ENCODE results near the gene NGEF. TPM values are rescaled to one million over a fixed set of nuclear protein-coding genes. Genes with fewer than 3 reads are reported as not detected.

The NGEF gene
- total RNA-seq, 1 experiment from 2014 or later = 5.4 TPM

DNA sequence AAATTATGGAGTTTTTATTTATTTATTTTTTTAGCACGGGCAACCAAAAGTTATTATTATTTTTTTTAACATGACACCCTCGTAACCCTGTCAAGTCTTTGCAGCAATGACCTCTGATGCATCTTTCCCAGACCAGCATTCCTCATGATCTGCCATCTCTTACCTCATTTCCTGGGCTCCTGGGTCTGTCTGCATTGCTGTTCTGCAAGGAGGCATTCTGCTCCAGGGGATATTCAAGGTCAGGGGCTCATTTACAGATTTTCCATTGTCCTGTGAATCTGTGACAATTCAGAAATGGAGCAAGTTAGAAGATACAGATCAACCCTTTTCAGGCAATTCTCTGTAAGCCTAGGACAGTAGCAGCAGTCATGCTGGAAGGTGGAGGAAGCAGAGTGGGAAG is 43.0 kb downstream of the NGEF start:
- TF ChIP-seq TEAD4 (CRISPR knock-in tag; IDR thresholded peaks at IDR 0.05) (no peak), ZNF219 (CRISPR knock-in tag; IDR thresholded peaks at IDR 0.05; ENCODE audit: borderline replicate concordance) (no peak), ZNF671 (CRISPR knock-in tag; IDR thresholded peaks at IDR 0.05) (no peak), JAZF1 (CRISPR knock-in tag; IDR thresholded peaks at IDR 0.05) (no peak), MXD4 (CRISPR knock-in tag; IDR thresholded peaks at IDR 0.05; ENCODE audit: borderline replicate concordance) (no peak), HMGA2 (CRISPR knock-in tag; IDR thresholded peaks at IDR 0.05) (no peak), ATF6 (CRISPR knock-in tag; IDR thresholded peaks at IDR 0.05) (no peak), FOXP1 (CRISPR knock-in tag; IDR thresholded peaks at IDR 0.05; ENCODE audit: borderline replicate concordance) (no peak)
- H3K4me3 Mint-ChIP-seq = no peak overlapping the region
- ATAC-seq (no peak), DNase-seq (ENCODE audit: low spot score) (no peak)
- peaks cover 6% of the 10 kb centered on the region for H3K9me3 Mint-ChIP-seq
- H3K27ac Mint-ChIP-seq = peak overlapping the region; percentile 72; the same call in 1 of the 2 replicates
- POLR2A ChIA-PET = no interaction called here
- CTCF ChIA-PET = interaction anchor here (0.7 kb wide), 1 partner anchor 837 kb away, joined by 3 read pairs; no protein-coding TSS in a partner anchor
- peaks cover 21% of the 10 kb centered on the region for H3K4me1 Mint-ChIP-seq
- no peaks in the 10 kb centered on the region for H3K36me3 Mint-ChIP-seq
- H3K27me3 Mint-ChIP-seq (ENCODE audit: low read depth) = no peaks in the 10 kb centered on the region

- peaks cover 17% of the 10 kb centered on the region for H3K9me3 Mint-ChIP-seq
- ChIA-PET CTCF (no interaction called here), POLR2A (no interaction called here)
- H3K27me3 Mint-ChIP-seq (ENCODE audit: low read depth) = no peaks in the 10 kb centered on the region
- no peak overlapping the region for H3K27ac Mint-ChIP-seq
- no peaks in the 10 kb centered on the region for H3K36me3 Mint-ChIP-seq
- ATAC-seq (no peak), DNase-seq (ENCODE audit: low spot score) (no peak)
- no peak overlapping the region for H3K4me3 Mint-ChIP-seq
- TF ChIP-seq, protein P1, sequence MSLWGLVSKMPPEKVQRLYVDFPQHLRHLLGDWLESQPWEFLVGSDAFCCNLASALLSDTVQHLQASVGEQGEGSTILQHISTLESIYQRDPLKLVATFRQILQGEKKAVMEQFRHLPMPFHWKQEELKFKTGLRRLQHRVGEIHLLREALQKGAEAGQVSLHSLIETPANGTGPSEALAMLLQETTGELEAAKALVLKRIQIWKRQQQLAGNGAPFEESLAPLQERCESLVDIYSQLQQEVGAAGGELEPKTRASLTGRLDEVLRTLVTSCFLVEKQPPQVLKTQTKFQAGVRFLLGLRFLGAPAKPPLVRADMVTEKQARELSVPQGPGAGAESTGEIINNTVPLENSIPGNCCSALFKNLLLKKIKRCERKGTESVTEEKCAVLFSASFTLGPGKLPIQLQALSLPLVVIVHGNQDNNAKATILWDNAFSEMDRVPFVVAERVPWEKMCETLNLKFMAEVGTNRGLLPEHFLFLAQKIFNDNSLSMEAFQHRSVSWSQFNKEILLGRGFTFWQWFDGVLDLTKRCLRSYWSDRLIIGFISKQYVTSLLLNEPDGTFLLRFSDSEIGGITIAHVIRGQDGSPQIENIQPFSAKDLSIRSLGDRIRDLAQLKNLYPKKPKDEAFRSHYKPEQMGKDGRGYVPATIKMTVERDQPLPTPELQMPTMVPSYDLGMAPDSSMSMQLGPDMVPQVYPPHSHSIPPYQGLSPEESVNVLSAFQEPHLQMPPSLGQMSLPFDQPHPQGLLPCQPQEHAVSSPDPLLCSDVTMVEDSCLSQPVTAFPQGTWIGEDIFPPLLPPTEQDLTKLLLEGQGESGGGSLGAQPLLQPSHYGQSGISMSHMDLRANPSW (CRISPR knock-in tag; conservative IDR thresholded peaks at IDR 0.05; ENCODE audit: low read depth) = no peak
- TF ChIP-seq MYBL2 (CRISPR knock-in tag; IDR thresholded peaks at IDR 0.05) = no peak
- TF ChIP-seq ZNF263 (CRISPR knock-in tag; IDR thresholded peaks at IDR 0.05; ENCODE audit: low read depth) = no peak
- no peak for TF ChIP-seq JUN (CRISPR knock-in tag; IDR thresholded peaks at IDR 0.05)
- no peak for TF ChIP-seq TP53 (CRISPR knock-in tag; IDR thresholded peaks at IDR 0.05)
- TF ChIP-seq NR2C2 (CRISPR knock-in tag; IDR thresholded peaks at IDR 0.05) = no peak
- no peak for TF ChIP-seq RELA (CRISPR knock-in tag; IDR thresholded peaks at IDR 0.05; ENCODE audit: borderline replicate concordance)
- peaks cover 22% of the 10 kb centered on the region for H3K4me1 Mint-ChIP-seq
Measured at GRCh38 chr2:232967474-232967873, 45.6 kb downstream of the NGEF start.

GRCh38 chr2:232966122-232966521 is 46.9 kb downstream of the NGEF start:
- CTCF ChIA-PET = interaction anchor here (0.6 to 1.4 kb wide), 5 partner anchors 12 to 88 kb away, joined by 3 to 6 read pairs (median 3); no protein-coding TSS in a partner anchor
- ATAC-seq = peak; percentile 92
- Mint-ChIP-seq H3K27me3 (ENCODE audit: low read depth) (no peaks in the 10 kb centered on the region), H3K36me3 (no peaks in the 10 kb centered on the region), H3K4me1 (peaks cover 22% of the 10 kb centered on the region), H3K9me3 (peaks cover 18% of the 10 kb centered on the region), H3K4me3 (no peak overlapping the region), H3K27ac (peak overlapping the region; percentile 83)
- no peak for DNase-seq (ENCODE audit: low spot score)
- POLR2A ChIA-PET = no interaction called here
- TF ChIP-seq EMX1 (CRISPR knock-in tag; IDR thresholded peaks at IDR 0.05) = no peak
- TF ChIP-seq NFYB (CRISPR knock-in tag; conservative IDR thresholded peaks at IDR 0.05; ENCODE audit: low read depth) = no peak
- TF ChIP-seq ZNF219 (CRISPR knock-in tag; IDR thresholded peaks at IDR 0.05; ENCODE audit: borderline replicate concordance) = no peak
- no peak for TF ChIP-seq FOXK1 (CRISPR knock-in tag; IDR thresholded peaks at IDR 0.05)
- TF ChIP-seq MYBL2 (CRISPR knock-in tag; IDR thresholded peaks at IDR 0.05) = 0 out of 2 replicates have a peak, but pooled peaks have one; percentile 35
- 0 out of 2 replicates have a peak, but pooled peaks have one; percentile 39 for TF ChIP-seq TEAD1 (CRISPR knock-in tag; IDR thresholded peaks at IDR 0.05)
- TF ChIP-seq ESRRA (CRISPR knock-in tag; IDR thresholded peaks at IDR 0.05; ENCODE audit: borderline replicate concordance) = no peak
- no peak for TF ChIP-seq KAT7 (CRISPR knock-in tag; IDR thresholded peaks at IDR 0.05; ENCODE audit: borderline replicate concordance)
- TF ChIP-seq SMAD4 (CRISPR knock-in tag; IDR thresholded peaks at IDR 0.05) = no peak
- TF ChIP-seq ZNF121 (CRISPR knock-in tag; IDR thresholded peaks at IDR 0.05) = no peak
- TF ChIP-seq SP1 (CRISPR knock-in tag; conservative IDR thresholded peaks at IDR 0.05) = peak; percentile 37; the same call in 1 of the 2 replicates
- TF ChIP-seq JAZF1 (CRISPR knock-in tag; IDR thresholded peaks at IDR 0.05) = no peak
- TF ChIP-seq ATF6 (CRISPR knock-in tag; IDR thresholded peaks at IDR 0.05) = no peak
- TF ChIP-seq, protein P2, sequence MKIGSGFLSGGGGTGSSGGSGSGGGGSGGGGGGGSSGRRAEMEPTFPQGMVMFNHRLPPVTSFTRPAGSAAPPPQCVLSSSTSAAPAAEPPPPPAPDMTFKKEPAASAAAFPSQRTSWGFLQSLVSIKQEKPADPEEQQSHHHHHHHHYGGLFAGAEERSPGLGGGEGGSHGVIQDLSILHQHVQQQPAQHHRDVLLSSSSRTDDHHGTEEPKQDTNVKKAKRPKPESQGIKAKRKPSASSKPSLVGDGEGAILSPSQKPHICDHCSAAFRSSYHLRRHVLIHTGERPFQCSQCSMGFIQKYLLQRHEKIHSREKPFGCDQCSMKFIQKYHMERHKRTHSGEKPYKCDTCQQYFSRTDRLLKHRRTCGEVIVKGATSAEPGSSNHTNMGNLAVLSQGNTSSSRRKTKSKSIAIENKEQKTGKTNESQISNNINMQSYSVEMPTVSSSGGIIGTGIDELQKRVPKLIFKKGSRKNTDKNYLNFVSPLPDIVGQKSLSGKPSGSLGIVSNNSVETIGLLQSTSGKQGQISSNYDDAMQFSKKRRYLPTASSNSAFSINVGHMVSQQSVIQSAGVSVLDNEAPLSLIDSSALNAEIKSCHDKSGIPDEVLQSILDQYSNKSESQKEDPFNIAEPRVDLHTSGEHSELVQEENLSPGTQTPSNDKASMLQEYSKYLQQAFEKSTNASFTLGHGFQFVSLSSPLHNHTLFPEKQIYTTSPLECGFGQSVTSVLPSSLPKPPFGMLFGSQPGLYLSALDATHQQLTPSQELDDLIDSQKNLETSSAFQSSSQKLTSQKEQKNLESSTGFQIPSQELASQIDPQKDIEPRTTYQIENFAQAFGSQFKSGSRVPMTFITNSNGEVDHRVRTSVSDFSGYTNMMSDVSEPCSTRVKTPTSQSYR (CRISPR knock-in tag; IDR thresholded peaks at IDR 0.05) = 0 out of 2 replicates have a peak, but pooled peaks have one; percentile 14
